Ovary (tissue), 3 donors: ENCODE measurements around the gene SMOC2.

Experiments
- POLR2A ChIP-seq: fragments of 450-650 bp; IDR thresholded peaks from one replicate; pipeline ENCODE4 v1.6.1; 2017; ENCODE audit warnings: antibody characterized with exemption, mild to moderate bottlenecking, moderate library complexity
- TF ChIP-seq, protein P1 (sequence below), 3 donors: fragments of 450-650 bp in 2 of 3; fragments of 200-600 bp in 1 of 3; IDR thresholded peaks; one replicate each; pipeline versions ENCODE4 v1.5.1 to v1.8.0; 2016 to 2022; ENCODE audit warnings: antibody characterized with exemption in 3 of 3, mild to moderate bottlenecking in 1 of 3
- donor health status: DM: no; HTN: no; CAD: no.

DNA sequence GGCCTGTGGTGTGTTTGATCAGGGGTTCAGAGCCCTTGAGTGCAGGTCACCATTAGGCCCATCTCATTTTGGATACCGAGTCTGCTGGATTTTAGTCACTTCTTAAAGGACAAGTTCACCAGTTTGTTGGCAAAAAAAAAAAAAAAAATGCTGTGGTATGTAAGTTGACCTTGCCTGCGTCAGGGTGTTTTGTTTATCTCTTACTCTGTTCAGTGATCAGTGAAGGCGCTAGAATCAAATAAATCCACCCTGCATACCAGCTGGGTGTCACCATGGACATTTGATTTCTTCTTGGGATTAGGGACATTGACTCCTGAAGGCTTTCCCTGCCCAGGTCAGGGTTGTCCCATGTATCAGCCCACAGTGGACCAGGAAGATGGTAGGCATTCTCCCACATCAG, 6.7 kb downstream of the SMOC2 start:
- TF ChIP-seq POLR2A: no peak
- TF ChIP-seq, protein P1, sequence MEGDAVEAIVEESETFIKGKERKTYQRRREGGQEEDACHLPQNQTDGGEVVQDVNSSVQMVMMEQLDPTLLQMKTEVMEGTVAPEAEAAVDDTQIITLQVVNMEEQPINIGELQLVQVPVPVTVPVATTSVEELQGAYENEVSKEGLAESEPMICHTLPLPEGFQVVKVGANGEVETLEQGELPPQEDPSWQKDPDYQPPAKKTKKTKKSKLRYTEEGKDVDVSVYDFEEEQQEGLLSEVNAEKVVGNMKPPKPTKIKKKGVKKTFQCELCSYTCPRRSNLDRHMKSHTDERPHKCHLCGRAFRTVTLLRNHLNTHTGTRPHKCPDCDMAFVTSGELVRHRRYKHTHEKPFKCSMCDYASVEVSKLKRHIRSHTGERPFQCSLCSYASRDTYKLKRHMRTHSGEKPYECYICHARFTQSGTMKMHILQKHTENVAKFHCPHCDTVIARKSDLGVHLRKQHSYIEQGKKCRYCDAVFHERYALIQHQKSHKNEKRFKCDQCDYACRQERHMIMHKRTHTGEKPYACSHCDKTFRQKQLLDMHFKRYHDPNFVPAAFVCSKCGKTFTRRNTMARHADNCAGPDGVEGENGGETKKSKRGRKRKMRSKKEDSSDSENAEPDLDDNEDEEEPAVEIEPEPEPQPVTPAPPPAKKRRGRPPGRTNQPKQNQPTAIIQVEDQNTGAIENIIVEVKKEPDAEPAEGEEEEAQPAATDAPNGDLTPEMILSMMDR (IDR thresholded peaks at IDR 0.05): no peak
